GM12864 (cell line): Measurements from ENCODE around the gene SEL1L2.
A peak's percentile ranks its signal among the peaks of the same experiment; 100 is the strongest.

Source experiments
- DNase-seq: peaks from one replicate; pipeline ENCODE4 v3.0.0-alpha.2; 2011; ENCODE audit warnings: low read depth
- H3K4me3 ChIP-seq: 2 replicates; pipeline ENCODE4 v1.5.1; 2011; ENCODE audit warnings: mild to moderate bottlenecking, low read depth, low read length, control low read depth
- CTCF ChIP-seq: IDR thresholded peaks from 2 replicates; pipeline ENCODE4 v1.5.1; 2011; ENCODE audit warnings: low read depth, mild to moderate bottlenecking, moderate library complexity, low read length, control low read depth, inconsistent platforms; ENCODE audit errors: missing control alignments

Gene SEL1L2

DNA sequence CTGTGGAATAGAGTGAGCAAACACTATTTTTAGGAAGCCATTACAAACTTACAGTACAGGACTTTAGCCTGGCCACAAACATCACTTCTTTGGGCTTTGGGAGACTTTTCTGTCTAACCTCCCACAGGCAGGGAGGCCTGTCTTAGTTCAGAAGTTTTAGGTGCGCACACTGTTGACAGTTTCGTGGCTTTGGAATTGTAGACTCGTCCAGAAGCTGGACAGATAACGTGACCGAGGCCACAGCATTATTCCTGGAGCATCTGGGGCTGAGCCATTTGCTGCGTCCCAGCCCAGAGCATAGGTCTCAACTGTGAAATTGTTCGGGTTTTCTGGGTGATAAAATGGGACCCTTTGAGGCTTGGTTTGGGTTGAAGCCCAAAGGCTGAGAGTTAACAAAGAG, 151.8 kb downstream of the SEL1L2 start:
- H3K4me3 ChIP-seq = no peak overlapping the region
- DNase-seq = no peak
- no peak for TF ChIP-seq CTCF

DNA sequence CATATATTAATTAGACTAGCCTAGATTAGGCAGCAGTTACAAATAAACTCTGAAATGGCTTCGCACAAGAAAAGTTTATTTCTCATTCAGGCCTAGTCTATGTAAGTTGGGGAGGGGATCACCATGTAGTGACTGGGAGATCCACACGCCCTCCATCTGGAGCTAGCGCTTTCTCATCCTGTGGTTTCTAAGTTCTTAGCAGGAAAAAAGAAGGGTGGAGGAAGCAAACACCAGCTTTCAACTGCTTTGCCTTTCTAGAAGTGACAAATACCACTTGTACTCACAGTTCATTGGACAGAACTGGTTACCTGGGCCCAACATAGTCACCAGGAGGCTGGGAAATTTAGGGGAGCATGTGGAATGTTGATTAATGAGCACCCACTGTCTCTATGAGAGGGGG, 158.9 kb downstream of the SEL1L2 start:
- no peak for TF ChIP-seq CTCF
- DNase-seq = no peak
- H3K4me3 ChIP-seq = no peak overlapping the region

- H3K4me3 ChIP-seq = no peak overlapping the region
- DNase-seq = no peak
- no peak for TF ChIP-seq CTCF
Measured at GRCh38 chr20:13825465-13825864, 164.9 kb downstream of the SEL1L2 start.

DNA sequence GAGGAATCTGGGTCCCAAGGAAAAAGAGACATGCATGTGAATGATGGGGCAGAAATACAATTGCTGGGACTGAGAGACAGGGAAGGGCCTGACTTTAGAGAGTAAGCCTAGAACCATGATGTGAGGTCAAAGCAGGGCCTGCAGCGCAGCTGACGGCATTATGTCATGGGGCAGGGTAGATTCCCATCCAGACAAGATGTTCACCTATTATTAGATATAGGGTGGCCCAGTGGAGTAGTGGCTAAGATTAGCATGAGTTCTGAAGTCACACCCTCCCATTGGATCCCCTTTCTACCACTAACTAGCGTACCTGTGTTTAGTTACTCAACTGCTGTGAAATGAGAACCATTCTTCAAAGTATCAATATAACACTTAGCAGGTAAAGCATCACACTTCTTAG, 166.0 kb downstream of the SEL1L2 start:
- DNase-seq = no peak
- no peak overlapping the region for H3K4me3 ChIP-seq
- no peak for TF ChIP-seq CTCF

GRCh38 chr20:13822459-13822858, 168.0 kb downstream of the SEL1L2 start:
- no peak for DNase-seq
- H3K4me3 ChIP-seq = no peak overlapping the region
- no peak for TF ChIP-seq CTCF

GRCh38 chr20:13821876-13822275, 168.5 kb downstream of the SEL1L2 start:
- DNase-seq = no peak
- H3K4me3 ChIP-seq = no peak overlapping the region
- TF ChIP-seq CTCF = no peak

- TF ChIP-seq CTCF = peak; percentile 46
- DNase-seq = peak; percentile 25
- no peak overlapping the region for H3K4me3 ChIP-seq
Measured at GRCh38 chr20:13819885-13820645, 170.3 kb downstream of the SEL1L2 start.
